ENCODE results near the gene ZNF618.
A peak's percentile ranks its signal among the peaks of the same experiment; 100 is the strongest.
"Not testable (repeated sequence)": the region's sequence is repeated elsewhere in the genome, so short reads cannot be mapped to it uniquely, and the experiment has no call there.

The ZNF618 gene

GRCh38 chr9:114065304-114065703 is 189.2 kb downstream of the ZNF618 start:
- no peak for DNase-seq (ENCODE audit: low read depth)

- DNase-seq (ENCODE audit: low read depth) = no peak
These were observed 193.5 kb downstream of the ZNF618 start for GRCh38 chr9:114069476-114070187.

- no peak for DNase-seq (ENCODE audit: low read depth)
These were observed 194.3 kb downstream of the ZNF618 start for GRCh38 chr9:114070188-114071103.

- DNase-seq (ENCODE audit: low read depth) = no peak
These were observed 195.2 kb downstream of the ZNF618 start for GRCh38 chr9:114071197-114071795.

GRCh38 chr9:114072184-114073140 is 196.4 kb downstream of the ZNF618 start:
- no peak for DNase-seq (ENCODE audit: low read depth)

GRCh38 chr9:114075602-114076001 is 199.5 kb downstream of the ZNF618 start:
- no peak for DNase-seq (ENCODE audit: low read depth)

- DNase-seq (ENCODE audit: low read depth) = no peak
These were observed 200.4 kb downstream of the ZNF618 start for GRCh38 chr9:114076237-114077161.

GRCh38 chr9:114077162-114077837 is 201.2 kb downstream of the ZNF618 start:
- DNase-seq (ENCODE audit: low read depth) = no peak

GRCh38 chr9:114078021-114078780 is 202.1 kb downstream of the ZNF618 start, which contains the start of gene AMBP:
TSS of gene AMBP (minus strand) at chr9:114078300. CDS start at chr9:114078209, 91 bp downstream.
- no peak for DNase-seq (ENCODE audit: low read depth)

GRCh38 chr9:114078781-114079156 is 202.7 kb downstream of the ZNF618 start:
- no peak for DNase-seq (ENCODE audit: low read depth)

GRCh38 chr9:114080195-114080772 is 204.2 kb downstream of the ZNF618 start:
- DNase-seq (ENCODE audit: low read depth) = no peak

GRCh38 chr9:114080773-114081440 is 204.8 kb downstream of the ZNF618 start:
- DNase-seq (ENCODE audit: low read depth) = no peak

GRCh38 chr9:114081441-114082016 is 205.4 kb downstream of the ZNF618 start:
- no peak for DNase-seq (ENCODE audit: low read depth)

- DNase-seq (ENCODE audit: low read depth) = peak; percentile 55
These were observed 206.1 kb downstream of the ZNF618 start for GRCh38 chr9:114082017-114082762.

GRCh38 chr9:114082763-114083412 is 206.8 kb downstream of the ZNF618 start:
- DNase-seq (ENCODE audit: low read depth) = not testable (repeated sequence)

GRCh38 chr9:114083666-114084065 is 207.6 kb downstream of the ZNF618 start:
- DNase-seq (ENCODE audit: low read depth) = no peak

Measured in non-pigmented ciliary epithelial cell (primary cell).